Progenitor cell of endocrine pancreas (in vitro differentiated cells): Measurements from ENCODE around the gene RPTOR. TPM values are rescaled to one million over a fixed set of nuclear protein-coding genes. Genes with fewer than 3 reads are reported as not detected.

ENCODE experiments used
- DNase-seq: peaks from one replicate; pipeline ENCODE4 v3.0.0; 2021; ENCODE audit warnings: low spot score; ENCODE audit not compliant: unreplicated experiment
- H3K27ac Mint-ChIP-seq: 2 replicates; pipeline ENCODE4 v1.8.0; 2021; ENCODE audit warnings: mild to moderate bottlenecking, moderate library complexity, mixed read lengths
- H3K27me3 Mint-ChIP-seq: 2 replicates; pipeline ENCODE4 v1.8.0; 2021; ENCODE audit warnings: mixed read lengths
- H3K36me3 Mint-ChIP-seq: 2 replicates; pipeline ENCODE4 v1.8.0; 2022; ENCODE audit warnings: mixed read lengths; ENCODE audit not compliant: insufficient read depth
- H3K4me1 Mint-ChIP-seq: 2 replicates; pipeline ENCODE4 v1.8.0; 2021; ENCODE audit warnings: low read depth, mixed read lengths
- H3K4me3 Mint-ChIP-seq: 2 replicates; pipeline ENCODE4 v1.8.0; 2021; ENCODE audit warnings: low read depth, mild to moderate bottlenecking, moderate library complexity, mixed read lengths
- H3K9me3 Mint-ChIP-seq: 2 replicates; pipeline ENCODE4 v1.8.0; 2021; ENCODE audit warnings: low read depth, mixed read lengths
- CTCF ChIP-seq: fragments of 200-600 bp; sonication (generic); IDR thresholded peaks from one replicate; pipeline ENCODE4 v1.5.0; 2021; ENCODE audit warnings: antibody characterized with exemption, mild to moderate bottlenecking; ENCODE audit not compliant: unreplicated experiment
- total RNA-seq: library from RNA; stranded (reverse); gene quantifications from 2 replicates; pipeline ENCODE4 v1.2.1, GENCODE V29; 2021

Gene RPTOR
- total RNA-seq, 1 donor from 2014 or later: 40.0 TPM

GRCh38 chr17:80898716-80899115, 354.1 kb downstream of the RPTOR start:
- DNase-seq: no peak
- Mint-ChIP-seq H3K4me1 (no peaks in the 10 kb centered on the region), H3K9me3 (no peaks in the 10 kb centered on the region), H3K27me3 (no peaks in the 10 kb centered on the region), H3K27ac (no peak overlapping the region), H3K4me3 (no peak overlapping the region), H3K36me3 (peaks cover 13% of the 10 kb centered on the region)
- no peak for TF ChIP-seq CTCF

GRCh38 chr17:80899402-80900268, 355.0 kb downstream of the RPTOR start:
- peak; percentile 64 for TF ChIP-seq CTCF
- DNase-seq: no peak
- no peak overlapping the region for H3K4me3 Mint-ChIP-seq
- H3K9me3 Mint-ChIP-seq: no peaks in the 10 kb centered on the region
- H3K27ac Mint-ChIP-seq: no peak overlapping the region
- H3K4me1 Mint-ChIP-seq: no peaks in the 10 kb centered on the region
- H3K36me3 Mint-ChIP-seq: peaks cover 12% of the 10 kb centered on the region
- H3K27me3 Mint-ChIP-seq: no peaks in the 10 kb centered on the region

GRCh38 chr17:80901319-80901718, 356.7 kb downstream of the RPTOR start:
- no peak for DNase-seq
- Mint-ChIP-seq H3K4me1 (no peaks in the 10 kb centered on the region), H3K9me3 (no peaks in the 10 kb centered on the region), H3K4me3 (no peak overlapping the region), H3K36me3 (peaks cover 8% of the 10 kb centered on the region), H3K27me3 (no peaks in the 10 kb centered on the region), H3K27ac (no peak overlapping the region)
- TF ChIP-seq CTCF: no peak

GRCh38 chr17:80902197-80902962, 357.7 kb downstream of the RPTOR start:
- H3K36me3 Mint-ChIP-seq: peaks cover 6% of the 10 kb centered on the region
- H3K27ac Mint-ChIP-seq: no peak overlapping the region
- H3K27me3 Mint-ChIP-seq: no peaks in the 10 kb centered on the region
- H3K4me3 Mint-ChIP-seq: no peak overlapping the region
- no peak for TF ChIP-seq CTCF
- H3K4me1 Mint-ChIP-seq: no peaks in the 10 kb centered on the region
- no peak for DNase-seq
- no peaks in the 10 kb centered on the region for H3K9me3 Mint-ChIP-seq

GRCh38 chr17:80902963-80903611, 358.4 kb downstream of the RPTOR start:
- no peaks in the 10 kb centered on the region for H3K4me1 Mint-ChIP-seq
- H3K4me3 Mint-ChIP-seq: no peak overlapping the region
- no peaks in the 10 kb centered on the region for H3K9me3 Mint-ChIP-seq
- H3K27me3 Mint-ChIP-seq: no peaks in the 10 kb centered on the region
- TF ChIP-seq CTCF: no peak
- DNase-seq: no peak
- no peak overlapping the region for H3K27ac Mint-ChIP-seq
- peaks cover 9% of the 10 kb centered on the region for H3K36me3 Mint-ChIP-seq
